ENCODE data around the gene PPP1R12C.

The PPP1R12C gene

GRCh38 chr19:55042688-55043087, 74.7 kb downstream of the PPP1R12C start:
- Histone ChIP-seq H3K9me3 (replicated peaks in 1 of 2; ENCODE audit: control insufficient read depth in 2 of 2, insufficient read depth in 1 of 2, low read depth in 1 of 2, low read length in 2 of 2) (peaks cover 0 to 2% of the 10 kb centered on the region in 2 donors), H3K27me3 (ENCODE audit: control insufficient read depth in 3 of 3, insufficient read depth in 3 of 3, low read depth in 1 of 3, low read length in 3 of 3) (no peaks in the 10 kb centered on the region), H3K36me3 (replicated peaks in 1 of 2; ENCODE audit: control insufficient read depth in 2 of 2, insufficient read depth in 2 of 2, low read length in 2 of 2) (peaks cover 20 to 67% of the 10 kb centered on the region in 2 donors), H3K14ac (ENCODE audit: low read length) (no peak overlapping the region), H2AFZ (ENCODE audit: low read length) (no peak overlapping the region), H3K27ac (replicated peaks; ENCODE audit: low read length) (no peak overlapping the region), H3K4me1 (ENCODE audit: control insufficient read depth in 2 of 2, insufficient read depth in 1 of 2, low read depth in 1 of 2, low read length in 2 of 2) (no peaks in the 10 kb centered on the region), H2BK15ac (ENCODE audit: low read length) (no peak overlapping the region), H3K79me1 (ENCODE audit: low read depth, low read length) (no peaks in the 10 kb centered on the region), H4K8ac (ENCODE audit: low read depth, low read length) (no peak overlapping the region), H3K4ac (ENCODE audit: low read length) (no peak overlapping the region), H2AK5ac (ENCODE audit: low read depth, low read length) (no peak overlapping the region), H3K23ac (ENCODE audit: low read depth, low read length, poor library complexity) (no peak overlapping the region), H4K91ac (ENCODE audit: low read depth, low read length, poor library complexity) (no peak overlapping the region), H3K9ac (ENCODE audit: low read depth, low read length, poor library complexity) (no peak overlapping the region), H3K18ac (ENCODE audit: low read length) (no peak overlapping the region), H2BK120ac (ENCODE audit: low read depth, low read length) (no peak overlapping the region), H3K4me2 (ENCODE audit: insufficient read depth, low read length, poor library complexity, severe bottlenecking) (no peak overlapping the region), H2BK12ac (ENCODE audit: low read length) (no peak overlapping the region), H2BK5ac (ENCODE audit: low read length) (no peak overlapping the region), H3K4me3 (ENCODE audit: low read length in 2 of 2) (peak overlapping the region in 1 of 2 donors; percentile 37)
- no peak for DNase-seq (ENCODE audit: low spot score)
- WGBS, 2 donors (ENCODE audit: extremely low coverage in 2 of 2, insufficient read length in 2 of 2, insufficient replicate concordance in 1 of 2): no CpG with 5 or more reads among the region's 11 CpGs

- WGBS, 2 donors (ENCODE audit: extremely low coverage in 2 of 2, insufficient read length in 2 of 2, insufficient replicate concordance in 1 of 2): no CpG with 5 or more reads among the region's 9 CpGs
- Histone ChIP-seq H3K4me2 (ENCODE audit: insufficient read depth, low read length, poor library complexity, severe bottlenecking) (no peak overlapping the region), H3K79me1 (ENCODE audit: low read depth, low read length) (no peaks in the 10 kb centered on the region), H3K14ac (ENCODE audit: low read length) (no peak overlapping the region), H3K27me3 (ENCODE audit: control insufficient read depth in 3 of 3, insufficient read depth in 3 of 3, low read depth in 1 of 3, low read length in 3 of 3) (no peaks in the 10 kb centered on the region), H2BK120ac (ENCODE audit: low read depth, low read length) (no peak overlapping the region), H4K91ac (ENCODE audit: low read depth, low read length, poor library complexity) (no peak overlapping the region), H2AFZ (ENCODE audit: low read length) (no peak overlapping the region), H3K9ac (ENCODE audit: low read depth, low read length, poor library complexity) (no peak overlapping the region), H3K23ac (ENCODE audit: low read depth, low read length, poor library complexity) (no peak overlapping the region), H2BK5ac (ENCODE audit: low read length) (peak overlapping the region; percentile 17), H3K18ac (ENCODE audit: low read length) (no peak overlapping the region), H3K36me3 (replicated peaks in 1 of 2; ENCODE audit: control insufficient read depth in 2 of 2, insufficient read depth in 2 of 2, low read length in 2 of 2) (peaks cover 16 to 63% of the 10 kb centered on the region in 2 donors), H3K4me1 (ENCODE audit: control insufficient read depth in 2 of 2, insufficient read depth in 1 of 2, low read depth in 1 of 2, low read length in 2 of 2) (no peaks in the 10 kb centered on the region), H2BK12ac (ENCODE audit: low read length) (no peak overlapping the region), H3K27ac (replicated peaks; ENCODE audit: low read length) (no peak overlapping the region), H4K8ac (ENCODE audit: low read depth, low read length) (no peak overlapping the region), H3K9me3 (replicated peaks in 1 of 2; ENCODE audit: control insufficient read depth in 2 of 2, insufficient read depth in 1 of 2, low read depth in 1 of 2, low read length in 2 of 2) (peaks cover 0 to 2% of the 10 kb centered on the region in 2 donors), H3K4me3 (ENCODE audit: low read length in 2 of 2) (no peak overlapping the region), H2AK5ac (ENCODE audit: low read depth, low read length) (no peak overlapping the region), H2BK15ac (ENCODE audit: low read length) (no peak overlapping the region), H3K4ac (ENCODE audit: low read length) (no peak overlapping the region)
- no peak for DNase-seq (ENCODE audit: low spot score)
Observed at GRCh38 chr19:55042344-55042678, 75.1 kb downstream of the PPP1R12C start.

GRCh38 chr19:55041627-55042343, 75.7 kb downstream of the PPP1R12C start:
- no peak overlapping the region for H3K27ac ChIP-seq (replicated peaks; ENCODE audit: low read length)
- H3K23ac ChIP-seq (ENCODE audit: low read depth, low read length, poor library complexity): no peak overlapping the region
- no peak overlapping the region for H3K4me3 ChIP-seq (ENCODE audit: low read length in 2 of 2)
- no peak overlapping the region for H2BK120ac ChIP-seq (ENCODE audit: low read depth, low read length)
- H3K4ac ChIP-seq (ENCODE audit: low read length): no peak overlapping the region
- WGBS, 2 donors (ENCODE audit: extremely low coverage in 2 of 2, insufficient read length in 2 of 2, insufficient replicate concordance in 1 of 2): no CpG with 5 or more reads among the region's 30 CpGs
- H3K27me3 ChIP-seq (ENCODE audit: control insufficient read depth in 3 of 3, insufficient read depth in 3 of 3, low read depth in 1 of 3, low read length in 3 of 3): no peaks in the 10 kb centered on the region
- no peak overlapping the region for H2BK12ac ChIP-seq (ENCODE audit: low read length)
- H2BK5ac ChIP-seq (ENCODE audit: low read length): peak overlapping the region; percentile 17
- no peak overlapping the region for H4K8ac ChIP-seq (ENCODE audit: low read depth, low read length)
- H3K79me1 ChIP-seq (ENCODE audit: low read depth, low read length): no peaks in the 10 kb centered on the region
- peaks cover 12 to 58% of the 10 kb centered on the region in 2 donors for H3K36me3 ChIP-seq (replicated peaks in 1 of 2; ENCODE audit: control insufficient read depth in 2 of 2, insufficient read depth in 2 of 2, low read length in 2 of 2)
- H3K4me1 ChIP-seq (ENCODE audit: control insufficient read depth in 2 of 2, insufficient read depth in 1 of 2, low read depth in 1 of 2, low read length in 2 of 2): no peaks in the 10 kb centered on the region
- no peak overlapping the region for H3K9ac ChIP-seq (ENCODE audit: low read depth, low read length, poor library complexity)
- no peak for DNase-seq (ENCODE audit: low spot score)
- H2AFZ ChIP-seq (ENCODE audit: low read length): no peak overlapping the region
- no peak overlapping the region for H4K91ac ChIP-seq (ENCODE audit: low read depth, low read length, poor library complexity)
- no peak overlapping the region for H2BK15ac ChIP-seq (ENCODE audit: low read length)
- no peak overlapping the region for H3K14ac ChIP-seq (ENCODE audit: low read length)
- H3K4me2 ChIP-seq (ENCODE audit: insufficient read depth, low read length, poor library complexity, severe bottlenecking): no peak overlapping the region
- H2AK5ac ChIP-seq (ENCODE audit: low read depth, low read length): no peak overlapping the region
- H3K18ac ChIP-seq (ENCODE audit: low read length): no peak overlapping the region
- H3K9me3 ChIP-seq (replicated peaks in 1 of 2; ENCODE audit: control insufficient read depth in 2 of 2, insufficient read depth in 1 of 2, low read depth in 1 of 2, low read length in 2 of 2): peaks cover 0 to 2% of the 10 kb centered on the region in 2 donors

- H2BK12ac ChIP-seq (ENCODE audit: low read length): no peak overlapping the region
- H3K79me1 ChIP-seq (ENCODE audit: low read depth, low read length): no peaks in the 10 kb centered on the region
- no peak overlapping the region for H2BK15ac ChIP-seq (ENCODE audit: low read length)
- H3K9ac ChIP-seq (ENCODE audit: low read depth, low read length, poor library complexity): no peak overlapping the region
- no peak for DNase-seq (ENCODE audit: low spot score)
- WGBS, 2 donors (ENCODE audit: extremely low coverage in 2 of 2, insufficient read length in 2 of 2, insufficient replicate concordance in 1 of 2): no CpG with 5 or more reads among the region's 10 CpGs
- no peak overlapping the region for H3K4me3 ChIP-seq (ENCODE audit: low read length in 2 of 2)
- no peak overlapping the region for H2BK120ac ChIP-seq (ENCODE audit: low read depth, low read length)
- H4K91ac ChIP-seq (ENCODE audit: low read depth, low read length, poor library complexity): no peak overlapping the region
- no peak overlapping the region for H2AFZ ChIP-seq (ENCODE audit: low read length)
- peaks cover 10 to 52% of the 10 kb centered on the region in 2 donors for H3K36me3 ChIP-seq (replicated peaks in 1 of 2; ENCODE audit: control insufficient read depth in 2 of 2, insufficient read depth in 2 of 2, low read length in 2 of 2)
- no peak overlapping the region for H4K8ac ChIP-seq (ENCODE audit: low read depth, low read length)
- H3K4ac ChIP-seq (ENCODE audit: low read length): no peak overlapping the region
- H2BK5ac ChIP-seq (ENCODE audit: low read length): no peak overlapping the region
- H3K23ac ChIP-seq (ENCODE audit: low read depth, low read length, poor library complexity): no peak overlapping the region
- no peak overlapping the region for H3K4me2 ChIP-seq (ENCODE audit: insufficient read depth, low read length, poor library complexity, severe bottlenecking)
- no peaks in the 10 kb centered on the region for H3K4me1 ChIP-seq (ENCODE audit: control insufficient read depth in 2 of 2, insufficient read depth in 1 of 2, low read depth in 1 of 2, low read length in 2 of 2)
- no peak overlapping the region for H3K27ac ChIP-seq (replicated peaks; ENCODE audit: low read length)
- H3K27me3 ChIP-seq (ENCODE audit: control insufficient read depth in 3 of 3, insufficient read depth in 3 of 3, low read depth in 1 of 3, low read length in 3 of 3): no peaks in the 10 kb centered on the region
- no peak overlapping the region for H3K14ac ChIP-seq (ENCODE audit: low read length)
- no peak overlapping the region for H2AK5ac ChIP-seq (ENCODE audit: low read depth, low read length)
- peaks cover 0 to 2% of the 10 kb centered on the region in 2 donors for H3K9me3 ChIP-seq (replicated peaks in 1 of 2; ENCODE audit: control insufficient read depth in 2 of 2, insufficient read depth in 1 of 2, low read depth in 1 of 2, low read length in 2 of 2)
- no peak overlapping the region for H3K18ac ChIP-seq (ENCODE audit: low read length)
Observed at GRCh38 chr19:55041244-55041626, 76.2 kb downstream of the PPP1R12C start.
